ENCODE measurements around the gene SHC2. TPM values are rescaled to one million over a fixed set of nuclear protein-coding genes. Genes with fewer than 3 reads are reported as not detected.
"Not testable (repeated sequence)": the region's sequence is repeated elsewhere in the genome, so short reads cannot be mapped to it uniquely, and the experiment has no call there.

The SHC2 gene
- total RNA-seq, 1 experiment from 2014 or later = 1.1 TPM

GRCh38 chr19:423691-424466, 37.0 kb downstream of the SHC2 start:
- CTCF ChIA-PET = no interaction called here
- H3K4me3 ChIP-seq (ENCODE audit: low read depth, low read length, poor library complexity, severe bottlenecking) = no peak overlapping the region
- intact Hi-C loops (cut with micrococcal nuclease; ENCODE audit: unreplicated experiment) = no loop called here

GRCh38 chr19:422917-423226, 38.0 kb downstream of the SHC2 start:
- H3K4me1 ChIP-seq (ENCODE audit: insufficient read depth, low read length, poor library complexity, severe bottlenecking); BruUV-seq (replicated peaks); POLR2A ChIA-PET (ENCODE audit: low non-redundant PET); H3K27ac ChIP-seq (ENCODE audit: low read depth, low read length, poor library complexity, severe bottlenecking); DNase-seq (ENCODE audit: low spot score); CTCF ChIA-PET; H3K9me3 ChIP-seq (ENCODE audit: low read depth, low read length, poor library complexity, severe bottlenecking); H3K4me3 ChIP-seq (ENCODE audit: low read depth, low read length, poor library complexity, severe bottlenecking); H3K36me3 ChIP-seq (ENCODE audit: insufficient read depth, low read length, poor library complexity, severe bottlenecking); intact Hi-C loops (cut with micrococcal nuclease; ENCODE audit: unreplicated experiment); H3K27me3 ChIP-seq (replicated peaks; ENCODE audit: insufficient read depth, low read depth, low read length, poor library complexity): not testable (repeated sequence)

More at GRCh38 chr19:423691-424466, 37.0 kb downstream of the SHC2 start:
- Histone ChIP-seq H3K27me3 (replicated peaks; ENCODE audit: insufficient read depth, low read depth, low read length, poor library complexity) (no peaks in the 10 kb centered on the region), H3K4me1 (ENCODE audit: insufficient read depth, low read length, poor library complexity, severe bottlenecking) (no peaks in the 10 kb centered on the region), H3K9me3 (ENCODE audit: low read depth, low read length, poor library complexity, severe bottlenecking) (no peaks in the 10 kb centered on the region), H3K36me3 (ENCODE audit: insufficient read depth, low read length, poor library complexity, severe bottlenecking) (no peaks in the 10 kb centered on the region), H3K27ac (ENCODE audit: low read depth, low read length, poor library complexity, severe bottlenecking) (no peak overlapping the region)
- DNase-seq (ENCODE audit: low spot score) = no peak
- no TSS peak for BruUV-seq (replicated peaks)
- POLR2A ChIA-PET (ENCODE audit: low non-redundant PET) = no interaction called here
- TF ChIP-seq EZH2 (IDR thresholded peaks at IDR 0.05; ENCODE audit: borderline replicate concordance, low read depth, low read length, poor library complexity, severe bottlenecking) (no peak), CTCF (conservative IDR thresholded peaks at IDR 0.05; ENCODE audit: low read depth, low read length) (no peak)

GRCh38 chr19:422213-422916, 38.5 kb downstream of the SHC2 start:
- H3K36me3 ChIP-seq (ENCODE audit: insufficient read depth, low read length, poor library complexity, severe bottlenecking) = no peaks in the 10 kb centered on the region
- no peaks in the 10 kb centered on the region for H3K27me3 ChIP-seq (replicated peaks; ENCODE audit: insufficient read depth, low read depth, low read length, poor library complexity)
- H3K9me3 ChIP-seq (ENCODE audit: low read depth, low read length, poor library complexity, severe bottlenecking) = no peaks in the 10 kb centered on the region
- H3K4me1 ChIP-seq (ENCODE audit: insufficient read depth, low read length, poor library complexity, severe bottlenecking) = no peaks in the 10 kb centered on the region
- POLR2A ChIA-PET (ENCODE audit: low non-redundant PET) = no interaction called here
- no peak overlapping the region for H3K4me3 ChIP-seq (ENCODE audit: low read depth, low read length, poor library complexity, severe bottlenecking)
- CTCF ChIA-PET = no interaction called here
- intact Hi-C loops (cut with micrococcal nuclease; ENCODE audit: unreplicated experiment) = no loop called here
- TF ChIP-seq CTCF (conservative IDR thresholded peaks at IDR 0.05; ENCODE audit: low read depth, low read length) (no peak), EZH2 (IDR thresholded peaks at IDR 0.05; ENCODE audit: borderline replicate concordance, low read depth, low read length, poor library complexity, severe bottlenecking) (no peak)
- DNase-seq (ENCODE audit: low spot score) = no peak
- H3K27ac ChIP-seq (ENCODE audit: low read depth, low read length, poor library complexity, severe bottlenecking) = no peak overlapping the region
- no TSS peak for BruUV-seq (replicated peaks)
